ENCODE measurements around the gene PLEKHM3.

The PLEKHM3 gene

GRCh38 chr2:207883002-207883780, 142.1 kb downstream of the PLEKHM3 start:
- DNase-seq = no peak

- DNase-seq = peak; percentile 28
Observed at GRCh38 chr2:207881902-207882301, 143.4 kb downstream of the PLEKHM3 start.

DNA sequence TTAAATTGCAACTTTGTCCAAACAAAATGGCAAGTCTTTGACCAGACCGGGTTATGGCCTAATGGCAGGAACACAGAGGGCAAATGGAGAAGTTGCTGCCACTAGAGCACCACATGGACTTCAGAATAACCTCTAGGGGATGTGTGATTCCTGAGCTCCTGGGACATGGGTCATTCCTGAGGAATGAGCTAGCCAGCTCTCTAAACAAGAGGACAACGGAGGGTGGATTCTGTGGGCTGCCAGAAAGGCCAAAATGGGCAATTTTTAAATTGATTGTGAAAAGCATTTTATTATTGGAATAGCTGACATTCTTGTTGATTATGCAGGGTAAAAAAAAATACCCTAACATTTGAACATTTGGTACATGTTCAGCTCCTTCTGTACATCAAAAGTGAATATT, 145.8 kb downstream of the PLEKHM3 start:
- peak; percentile 29 for DNase-seq

GRCh38 chr2:207876842-207877535, 148.3 kb downstream of the PLEKHM3 start:
- no peak for DNase-seq

DNA sequence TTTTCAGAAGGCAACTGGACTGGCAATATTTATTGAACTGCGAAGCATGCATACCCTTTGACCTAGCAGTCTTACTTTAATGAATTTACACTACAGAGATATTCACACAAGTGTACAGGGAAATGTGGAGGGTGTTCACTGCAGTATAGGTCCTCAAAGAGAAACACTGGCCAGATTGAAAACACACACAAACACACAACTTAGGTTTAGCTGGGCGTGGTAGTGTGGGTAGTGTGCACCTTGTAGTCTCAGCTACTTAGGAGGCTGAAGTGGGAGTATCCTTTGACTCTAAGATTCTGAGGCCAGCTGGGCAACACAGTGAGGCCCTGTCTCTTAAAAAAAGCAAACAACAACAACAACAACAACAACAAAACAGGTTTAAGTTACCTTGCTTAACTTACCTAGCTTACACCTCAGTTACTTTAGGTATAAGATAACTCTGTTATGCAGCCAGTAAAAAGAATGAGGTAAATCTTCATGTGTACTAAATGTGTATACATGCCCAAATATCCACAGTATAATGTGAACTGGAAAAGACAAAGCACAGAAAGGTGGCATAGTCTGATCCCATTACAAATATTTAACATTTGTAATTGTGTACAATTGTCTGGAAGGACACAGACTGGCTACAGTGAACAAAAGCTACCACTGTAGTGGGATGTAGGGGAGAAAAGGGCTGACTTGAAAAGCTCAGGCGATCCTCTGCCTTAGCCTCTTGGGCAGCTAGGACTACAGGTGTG, 149.7 kb downstream of the PLEKHM3 start:
- no peak for DNase-seq

DNA sequence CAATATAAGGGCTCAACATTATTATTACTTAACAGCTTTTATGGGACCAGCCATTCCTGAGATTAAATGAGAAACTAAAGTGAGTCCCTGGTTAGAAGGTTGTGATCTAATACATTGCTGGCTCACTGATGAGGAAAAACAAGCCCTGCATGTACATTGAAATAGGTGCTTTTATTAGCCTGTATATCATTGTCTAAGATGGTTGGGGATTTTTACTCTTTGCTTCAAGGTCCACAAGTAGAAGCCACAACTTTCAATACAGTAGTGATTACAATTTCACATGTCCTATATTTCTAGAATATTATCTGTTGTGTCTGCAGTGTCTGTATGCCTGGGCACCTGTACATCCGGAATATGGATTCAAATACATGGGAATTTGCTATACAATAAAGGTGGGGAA, 151.5 kb downstream of the PLEKHM3 start:
- no peak for DNase-seq

GRCh38 chr2:207871911-207872310, 153.4 kb downstream of the PLEKHM3 start:
- DNase-seq = no peak

- DNase-seq = no peak
Observed at GRCh38 chr2:207871506-207871905, 153.8 kb downstream of the PLEKHM3 start.

- no peak for DNase-seq
Observed at GRCh38 chr2:207870814-207871213, 154.5 kb downstream of the PLEKHM3 start.

DNA sequence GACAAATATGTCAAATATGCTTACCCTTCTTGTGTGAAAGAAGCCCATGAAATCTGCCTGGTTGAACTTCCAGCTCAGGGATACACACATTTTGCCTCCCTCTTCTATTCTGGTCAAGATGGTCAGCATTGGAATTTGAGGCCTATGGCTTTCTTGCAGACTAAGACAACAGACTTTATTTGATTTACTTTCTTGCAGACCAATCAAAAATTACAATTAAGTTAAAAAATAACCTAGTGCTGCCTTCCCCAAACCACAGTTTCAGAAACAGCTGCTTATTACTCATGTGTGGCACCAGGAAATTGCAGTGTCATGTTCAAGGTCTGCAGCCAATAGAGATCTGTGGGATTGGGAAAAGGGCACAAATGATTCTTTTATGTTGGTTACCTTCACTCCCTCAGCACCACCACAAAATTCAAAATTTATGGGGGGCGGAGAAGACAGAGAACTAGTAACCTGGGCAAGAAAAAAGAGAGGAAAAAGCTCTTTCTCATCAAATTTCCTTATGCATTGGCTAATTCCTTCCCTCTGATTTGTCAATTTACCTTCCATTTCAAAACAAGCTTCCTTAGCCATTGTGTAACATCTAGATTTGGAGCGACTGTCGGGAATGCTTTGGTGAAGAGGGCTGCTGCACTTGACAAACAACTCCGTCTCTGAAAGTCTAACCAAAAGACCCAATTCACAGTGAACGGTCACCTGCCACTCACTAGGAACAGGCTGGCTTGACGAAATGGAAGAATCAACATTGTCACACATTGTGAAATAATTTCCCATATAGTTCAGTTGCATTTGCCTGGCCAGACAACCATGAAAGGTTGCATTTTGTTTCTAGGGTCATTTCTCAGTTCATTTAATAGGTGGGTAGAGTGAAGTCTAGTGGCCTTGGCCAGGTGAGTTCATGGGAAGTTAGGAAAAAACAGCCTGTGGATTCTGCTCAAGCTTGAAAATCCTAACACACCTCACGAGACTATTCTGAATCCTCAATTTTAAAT, 155.2 kb downstream of the PLEKHM3 start:
- DNase-seq = peak; percentile 58

GRCh38 chr2:207868855-207869596, 156.3 kb downstream of the PLEKHM3 start:
- no peak for DNase-seq

DNA sequence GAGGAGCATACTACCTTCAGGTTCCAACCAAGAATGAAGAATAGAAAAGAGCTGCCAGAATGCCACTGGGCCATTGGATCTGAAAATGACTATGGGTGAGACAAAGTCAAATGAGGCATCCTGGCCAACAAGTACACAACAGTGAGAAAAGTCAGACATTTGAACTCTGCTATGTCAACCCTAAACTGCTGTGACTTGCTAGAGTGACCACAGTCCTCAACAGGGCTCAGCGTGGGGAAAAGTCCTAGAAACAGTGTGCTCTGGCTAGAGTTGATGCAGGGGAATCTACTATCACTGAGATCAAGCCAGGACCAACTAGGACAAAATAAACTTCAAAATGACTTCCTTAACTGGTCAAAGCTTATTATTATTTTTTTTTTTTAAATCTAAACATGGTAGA, 157.4 kb downstream of the PLEKHM3 start:
- no peak for DNase-seq

- peak; percentile 39 for DNase-seq
Observed at GRCh38 chr2:207867056-207867455, 158.3 kb downstream of the PLEKHM3 start.

DNA sequence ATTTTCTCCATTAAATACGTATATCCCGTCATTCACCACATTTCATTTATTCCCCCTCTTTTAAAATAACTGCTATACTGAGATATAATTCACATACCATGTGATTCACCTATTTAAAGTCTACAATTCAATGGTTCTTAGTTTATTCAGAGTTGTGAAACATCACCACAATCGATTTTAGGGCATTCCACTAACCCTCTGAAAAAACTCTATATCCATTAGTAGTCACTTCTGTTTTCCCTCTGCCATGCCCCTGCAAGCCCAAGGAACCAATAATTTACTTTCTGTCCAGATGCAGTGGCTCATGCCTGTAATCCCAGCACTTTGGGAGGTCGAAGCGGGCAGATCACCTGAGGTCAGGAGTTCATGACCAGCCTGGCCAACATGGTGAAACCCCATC, 160.1 kb downstream of the PLEKHM3 start:
- DNase-seq = no peak

DNA sequence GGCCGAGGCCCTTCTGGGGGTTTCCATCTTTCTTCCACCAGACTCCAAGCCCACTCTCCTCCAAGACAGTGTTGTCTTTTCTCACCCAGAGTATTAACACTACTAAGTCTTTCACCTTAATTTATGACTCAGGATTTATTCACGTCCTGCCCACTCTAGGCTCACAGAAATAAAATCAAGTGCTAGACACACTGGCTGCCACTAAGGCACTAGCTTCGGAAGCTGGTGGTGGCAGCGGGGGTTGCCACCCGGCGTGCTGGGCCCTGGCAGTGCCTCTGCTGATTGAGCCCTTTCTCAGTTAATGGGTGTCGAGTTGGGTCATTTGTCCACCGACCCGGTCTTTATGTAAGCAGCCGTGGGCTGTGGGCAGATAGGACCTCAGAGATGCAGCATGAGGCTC, 162.0 kb downstream of the PLEKHM3 start:
- DNase-seq = no peak

DNA sequence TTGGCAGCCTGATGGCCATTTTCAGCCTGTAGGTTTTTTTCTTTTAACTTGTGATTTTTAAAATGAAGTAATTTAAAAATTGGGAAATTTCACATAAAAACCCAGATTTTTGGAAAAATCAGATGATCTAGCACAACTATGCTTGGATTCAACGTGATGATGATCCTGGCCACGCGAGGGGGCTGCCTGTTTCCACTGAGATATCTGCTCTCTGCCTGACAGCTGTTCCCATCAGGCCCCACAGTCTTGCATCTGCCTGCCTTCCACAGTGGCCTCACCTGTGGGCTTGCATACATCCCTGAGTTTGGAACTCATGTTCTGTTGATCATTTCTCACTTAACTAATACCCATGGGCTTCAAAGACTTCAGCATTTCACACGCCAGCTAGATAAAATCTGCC, 163.5 kb downstream of the PLEKHM3 start:
- DNase-seq = no peak

DNA sequence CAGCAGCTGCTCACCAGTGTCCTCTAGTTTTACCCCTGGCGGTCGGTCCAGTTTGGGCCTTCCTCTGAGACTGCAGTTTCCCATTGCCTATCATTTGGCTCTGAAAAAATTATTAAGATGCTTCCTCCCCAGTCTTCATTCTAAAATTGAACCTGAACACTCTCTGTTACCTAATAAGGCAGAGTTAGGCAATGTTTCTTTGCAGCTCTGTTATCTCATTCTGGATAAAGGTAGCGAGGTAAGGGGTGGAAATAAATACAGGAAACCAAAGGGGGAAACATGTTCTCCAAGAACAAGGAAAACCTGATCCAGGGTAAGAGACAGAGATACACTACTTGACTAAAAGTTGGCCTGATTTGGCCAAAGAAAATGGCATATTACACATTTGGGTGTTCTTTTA, 164.6 kb downstream of the PLEKHM3 start:
- DNase-seq = no peak

- DNase-seq = no peak
Observed at GRCh38 chr2:207855591-207855990, 169.7 kb downstream of the PLEKHM3 start.

- peak; percentile 79 for DNase-seq
Observed at GRCh38 chr2:207854484-207855440, 170.6 kb downstream of the PLEKHM3 start.

GRCh38 chr2:207852791-207853190, 172.5 kb downstream of the PLEKHM3 start:
- no peak for DNase-seq

GRCh38 chr2:207849443-207849842, 175.9 kb downstream of the PLEKHM3 start:
- DNase-seq = no peak

Data from fibroblast of skin of right quadriceps (primary cell).